Gastroesophageal sphincter (tissue), 4 donors: Measurements from ENCODE around the gene RANBP10. TPM values are rescaled to one million over a fixed set of nuclear protein-coding genes. Genes with fewer than 3 reads are reported as not detected.
"Not testable (repeated sequence)": the region's sequence is repeated elsewhere in the genome, so short reads cannot be mapped to it uniquely, and the experiment has no call there.

ENCODE experiments used
- ATAC-seq: fragments of 150-250 bp; one replicate; pipeline ENCODE4 v1.9.1; 2016; ENCODE audit warnings: mild to moderate bottlenecking, moderate library complexity
- H3K27ac ChIP-seq, 4 donors: fragments of 200-600 bp; sonication (generic) in 3 of 4; 1 replicate in 3 of 4; 2 replicates in 1 of 4; pipeline ENCODE4 v1.5.1; 2016 to 2019
- H3K27me3 ChIP-seq: fragments of 200-600 bp; sonication (generic); one replicate; pipeline ENCODE4 v1.5.1; 2019
- H3K36me3 ChIP-seq, 2 donors: fragments of 200-600 bp; sonication (generic); one replicate each; pipeline ENCODE4 v1.5.1; 2019; ENCODE audit warnings: control low read depth in 1 of 2
- H3K4me1 ChIP-seq, 3 donors: fragments of 200-600 bp; sonication (generic); 1 replicate in 2 of 3; 2 replicates in 1 of 3; pipeline ENCODE4 v1.5.1; 2016 to 2019; ENCODE audit warnings: control low read depth in 2 of 3
- H3K4me3 ChIP-seq, 2 donors: fragments of 200-600 bp; sonication (generic); one replicate each; pipeline ENCODE4 v1.5.1; 2019; ENCODE audit warnings: mild to moderate bottlenecking in 1 of 2, moderate library complexity in 1 of 2
- H3K9me3 ChIP-seq, 3 donors: fragments of 200-600 bp; sonication (generic); one replicate each; pipeline ENCODE4 v1.5.1; 2017 to 2019; ENCODE audit warnings: control low read depth in 2 of 3
- EP300 ChIP-seq: sonication (generic); formaldehyde crosslinking; IDR thresholded peaks from one replicate; pipeline ENCODE4 v1.6.1; 2017; ENCODE audit warnings: antibody characterized with exemption, mild to moderate bottlenecking
- POLR2A ChIP-seq, 2 donors: fragments of 450-650 bp; IDR thresholded peaks; one replicate each; pipeline ENCODE4 v1.6.1; 2017; ENCODE audit warnings: antibody characterized with exemption in 2 of 2, mild to moderate bottlenecking in 2 of 2, moderate library complexity in 1 of 2
- POLR2AphosphoS5 ChIP-seq: sonication (generic); formaldehyde crosslinking; IDR thresholded peaks from one replicate; pipeline ENCODE4 v1.6.1; 2017; ENCODE audit warnings: antibody characterized with exemption
- WGBS, 2 donors: methylation state at CpG; one replicate each; pipeline ENCODE4 v1.1.5; 2018; ENCODE audit warnings: low coverage in 1 of 2; 5-methylcytosine and 5-hydroxymethylcytosine counted together
- total RNA-seq, 4 donors: library from RNA; depleted of rRNA; stranded (reverse); fragments of >200 nt; gene quantifications; one replicate each; pipeline ENCODE4 v1.1.0, GENCODE V29; 2016
- TF ChIP-seq, protein P1 (sequence below), 4 experiments: fragments of 200-600 bp in 2 of 4; fragments of 450-650 bp in 2 of 4; sonication (generic) in 1 of 4; IDR thresholded peaks; one replicate each; pipeline ENCODE4 v1.5.1; 2017 to 2019; ENCODE audit warnings: antibody characterized with exemption in 4 of 4, mild to moderate bottlenecking in 2 of 4, moderate library complexity in 2 of 4

RANBP10 gene
- total RNA-seq, 4 donors from 2014 or later, result 6.0 to 12.3 (median 8.4) TPM

DNA sequence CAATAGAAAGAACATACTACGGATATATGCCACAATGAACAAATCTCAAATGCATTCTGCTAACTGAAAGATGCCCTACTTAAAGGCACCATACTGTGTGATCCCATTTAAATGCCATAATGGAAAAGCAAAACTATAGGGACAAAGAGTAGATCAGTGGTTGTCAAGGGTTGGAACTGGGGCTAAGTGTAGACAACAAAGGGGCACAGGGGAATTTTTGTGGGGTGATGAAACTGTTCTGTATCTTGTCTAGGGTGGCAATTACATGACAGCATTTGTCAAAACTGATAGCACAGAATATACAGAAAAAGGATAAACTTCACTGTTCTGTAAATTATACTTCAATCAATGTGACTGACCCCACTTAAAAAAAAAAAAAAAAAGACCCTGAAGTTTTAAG is 104.9 kb downstream of the RANBP10 start:
- TF ChIP-seq POLR2AphosphoS5 (no peak), EP300 (no peak), POLR2A (IDR thresholded peaks at IDR 0.05) (no peak)
- TF ChIP-seq, protein P1, sequence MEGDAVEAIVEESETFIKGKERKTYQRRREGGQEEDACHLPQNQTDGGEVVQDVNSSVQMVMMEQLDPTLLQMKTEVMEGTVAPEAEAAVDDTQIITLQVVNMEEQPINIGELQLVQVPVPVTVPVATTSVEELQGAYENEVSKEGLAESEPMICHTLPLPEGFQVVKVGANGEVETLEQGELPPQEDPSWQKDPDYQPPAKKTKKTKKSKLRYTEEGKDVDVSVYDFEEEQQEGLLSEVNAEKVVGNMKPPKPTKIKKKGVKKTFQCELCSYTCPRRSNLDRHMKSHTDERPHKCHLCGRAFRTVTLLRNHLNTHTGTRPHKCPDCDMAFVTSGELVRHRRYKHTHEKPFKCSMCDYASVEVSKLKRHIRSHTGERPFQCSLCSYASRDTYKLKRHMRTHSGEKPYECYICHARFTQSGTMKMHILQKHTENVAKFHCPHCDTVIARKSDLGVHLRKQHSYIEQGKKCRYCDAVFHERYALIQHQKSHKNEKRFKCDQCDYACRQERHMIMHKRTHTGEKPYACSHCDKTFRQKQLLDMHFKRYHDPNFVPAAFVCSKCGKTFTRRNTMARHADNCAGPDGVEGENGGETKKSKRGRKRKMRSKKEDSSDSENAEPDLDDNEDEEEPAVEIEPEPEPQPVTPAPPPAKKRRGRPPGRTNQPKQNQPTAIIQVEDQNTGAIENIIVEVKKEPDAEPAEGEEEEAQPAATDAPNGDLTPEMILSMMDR (IDR thresholded peaks at IDR 0.05), result no peak
- peaks cover 0 to 22% of the 10 kb centered on the region in 2 donors for H3K36me3 ChIP-seq
- no peak overlapping the region for H3K27ac ChIP-seq
- no peak for ATAC-seq
- WGBS, 2 donors, result 75 to 79% methylated on average over 1 of the region's 1 CpG
- no peak overlapping the region for H3K4me3 ChIP-seq
- H3K9me3 ChIP-seq, result peaks cover 0 to 8% (median 0%) of the 10 kb centered on the region in 3 donors
- no peaks in the 10 kb centered on the region for H3K27me3 ChIP-seq
- no peaks in the 10 kb centered on the region for H3K4me1 ChIP-seq

DNA sequence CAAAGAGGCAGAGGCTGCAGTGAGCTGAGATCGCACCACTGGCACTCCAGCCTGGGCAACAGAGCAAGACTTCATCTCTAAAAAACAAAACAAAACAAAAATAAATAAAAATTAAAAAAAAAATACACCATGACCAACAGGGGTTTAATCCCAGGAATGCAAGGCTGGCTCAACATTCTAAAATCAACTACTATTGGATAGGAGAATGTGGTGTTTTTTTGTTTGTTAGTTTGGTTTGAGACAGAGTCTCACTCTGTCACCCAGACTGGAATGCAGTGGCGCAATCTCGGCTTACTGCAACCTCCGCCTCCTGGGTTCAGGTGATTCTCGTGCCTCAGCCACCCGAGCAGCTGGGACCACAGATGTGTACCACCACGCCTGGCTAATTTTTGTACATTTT is 107.1 kb downstream of the RANBP10 start:
- peaks cover 0 to 22% of the 10 kb centered on the region in 2 donors for H3K36me3 ChIP-seq
- no peak overlapping the region for H3K27ac ChIP-seq
- no peak for ATAC-seq
- no peaks in the 10 kb centered on the region for H3K27me3 ChIP-seq
- no peak overlapping the region for H3K4me3 ChIP-seq
- H3K9me3 ChIP-seq, result peaks cover 0 to 8% (median 0%) of the 10 kb centered on the region in 3 donors
- TF ChIP-seq POLR2A (IDR thresholded peaks at IDR 0.05) (no peak), EP300 (no peak), POLR2AphosphoS5 (no peak)
- TF ChIP-seq, protein P1 (IDR thresholded peaks at IDR 0.05), result no peak
- WGBS, 2 donors, result 92 to 100% methylated on average over 6 of the region's 7 CpGs
- H3K4me1 ChIP-seq, result no peaks in the 10 kb centered on the region

DNA sequence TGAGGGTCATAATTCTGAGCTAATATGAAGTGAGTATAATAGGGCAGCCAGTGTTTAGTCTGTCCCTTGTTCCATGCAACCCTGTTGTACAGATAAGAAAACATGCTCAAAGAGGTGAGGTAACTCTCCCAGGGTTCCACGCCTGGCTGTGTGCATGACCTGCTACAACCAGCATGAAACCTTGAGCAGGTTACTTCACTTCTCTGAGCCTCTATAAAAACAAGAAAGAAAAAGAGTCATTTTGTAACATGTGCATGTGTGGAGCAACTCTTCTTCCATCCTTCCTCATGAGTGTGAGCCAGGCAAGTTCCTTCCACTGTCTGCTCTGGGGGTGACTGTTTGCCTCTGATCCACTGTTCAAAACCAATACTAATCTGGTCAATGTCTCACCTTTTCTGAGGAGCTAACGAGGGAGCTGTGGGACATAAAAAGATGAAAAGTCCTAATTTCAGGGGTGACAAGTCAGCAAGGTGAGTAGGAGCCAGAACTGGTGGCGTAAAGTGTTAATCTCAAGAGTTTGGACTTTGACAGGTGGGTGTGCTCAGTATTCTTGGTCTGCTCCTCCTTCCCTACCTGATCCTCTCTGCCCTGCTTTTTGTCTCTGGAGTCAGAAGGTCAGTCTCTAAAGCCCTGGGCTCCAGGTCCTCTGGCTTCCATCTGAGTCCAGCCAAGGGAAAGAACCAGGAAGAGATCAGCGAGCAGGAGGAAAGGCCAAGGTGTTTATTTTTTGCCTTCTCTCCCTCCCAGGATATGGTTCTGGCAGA is 108.8 kb downstream of the RANBP10 start:
- ATAC-seq, result no peak
- H3K4me1 ChIP-seq, result no peaks in the 10 kb centered on the region
- no peak overlapping the region for H3K4me3 ChIP-seq
- peaks cover 0 to 8% (median 0%) of the 10 kb centered on the region in 3 donors for H3K9me3 ChIP-seq
- TF ChIP-seq POLR2AphosphoS5, result no peak
- TF ChIP-seq EP300, result no peak
- TF ChIP-seq, protein P1 (IDR thresholded peaks at IDR 0.05), result no peak
- TF ChIP-seq POLR2A (IDR thresholded peaks at IDR 0.05), result no peak
- no peak overlapping the region for H3K27ac ChIP-seq
- 55 to 100% methylated on average over 3 to 4 of the region's 4 CpGs for WGBS, 2 donors
- peaks cover 0 to 22% of the 10 kb centered on the region in 2 donors for H3K36me3 ChIP-seq
- H3K27me3 ChIP-seq, result no peaks in the 10 kb centered on the region

DNA sequence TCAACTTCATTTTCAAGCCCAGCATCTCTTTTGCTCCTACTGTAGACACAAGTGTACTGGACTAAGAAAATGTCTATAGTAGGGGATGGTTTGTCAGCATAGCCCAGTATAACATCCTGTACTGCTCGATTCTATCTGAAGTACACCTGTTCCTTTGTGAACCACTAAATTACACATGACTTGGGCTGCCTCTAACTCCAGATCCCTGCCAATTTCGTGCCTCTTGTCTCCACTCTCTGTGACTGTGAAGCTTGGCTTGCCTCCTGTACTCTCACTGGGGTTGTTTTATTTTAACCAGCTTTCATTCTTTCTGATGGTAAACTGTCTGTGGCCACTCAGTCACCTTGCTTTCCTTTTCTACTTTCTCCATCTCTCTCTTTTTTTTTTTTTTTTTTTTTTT is 111.7 kb downstream of the RANBP10 start:
- TF ChIP-seq POLR2AphosphoS5 (no peak), EP300 (no peak)
- TF ChIP-seq, protein P1 (IDR thresholded peaks at IDR 0.05), result no peak
- H3K36me3 ChIP-seq, result peaks cover 0 to 18% of the 10 kb centered on the region in 2 donors
- no peaks in the 10 kb centered on the region for H3K4me1 ChIP-seq
- no peaks in the 10 kb centered on the region for H3K27me3 ChIP-seq
- ATAC-seq, result no peak
- H3K27ac ChIP-seq, result no peak overlapping the region
- H3K4me3 ChIP-seq, result no peak overlapping the region
- 67 to 70% methylated on average over 2 of the region's 2 CpGs for WGBS, 2 donors
- peaks cover 0 to 7% (median 0%) of the 10 kb centered on the region in 3 donors for H3K9me3 ChIP-seq

DNA sequence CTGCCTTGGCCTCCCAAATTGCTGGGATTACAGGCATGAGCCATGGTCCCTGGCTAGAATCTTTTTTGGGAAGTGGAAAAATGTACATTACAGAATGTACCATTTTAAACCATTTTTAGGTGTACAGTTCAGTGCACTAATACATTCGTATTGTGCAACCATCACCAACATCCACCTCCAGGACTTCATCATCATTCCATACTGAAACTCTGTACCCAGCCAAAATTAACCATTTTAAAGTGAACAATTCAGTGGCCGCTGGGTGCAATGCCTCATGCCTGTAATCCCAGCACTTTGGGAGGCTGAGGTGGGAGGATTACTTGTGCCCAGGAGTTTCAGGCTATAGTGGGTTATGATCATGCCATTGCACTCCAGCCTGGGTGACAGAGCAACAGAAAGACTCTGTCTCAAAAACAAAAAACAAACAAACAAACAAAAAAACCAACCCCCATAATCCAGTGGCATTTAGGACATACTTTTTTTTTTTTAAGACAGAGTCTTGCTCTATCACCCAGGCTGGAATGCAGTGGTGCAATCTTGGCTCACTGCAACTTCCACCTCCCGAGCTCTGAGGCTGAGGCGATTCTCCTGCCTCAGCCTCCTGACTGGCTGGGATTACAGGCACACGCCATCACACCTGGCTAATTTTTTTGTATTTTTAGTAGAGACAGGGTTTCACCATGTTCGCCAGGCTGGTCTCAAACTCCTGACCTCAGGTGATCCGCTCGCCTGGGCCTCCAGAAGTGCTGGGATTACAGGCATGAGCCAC is 112.7 kb downstream of the RANBP10 start:
- not testable (repeated sequence) for H3K27ac ChIP-seq, ATAC-seq, H3K4me3 ChIP-seq, H3K27me3 ChIP-seq, H3K9me3 ChIP-seq, H3K4me1 ChIP-seq
- WGBS, 2 donors, result 81 to 90% methylated on average over 3 to 8 of the region's 8 CpGs
- H3K36me3 ChIP-seq, result peaks cover 0 to 11% of the 10 kb centered on the region in 2 donors
